Activated CD4-positive, alpha-beta T cell treated with anti-CD3 and anti-CD28 coated beads, Interleukin-2, amount 50 U/mL, for 24 hours (primary cell): Measurements from ENCODE around the gene FAM107A.
A peak's percentile ranks its signal among the peaks of the same experiment; 100 is the strongest.

Experiments
- DNase-seq, 2 donors: peaks; one replicate each; pipeline ENCODE4 v3.0.0-alpha.2; 2020; ENCODE audit warnings: low read depth in 1 of 2, low spot score in 1 of 2

FAM107A gene

GRCh38 chr3:58568572-58569286 lies 8.5 kb downstream of the FAM107A start:
- peak; percentile 58 to 63 for DNase-seq

GRCh38 chr3:58567251-58567515 lies 10.0 kb downstream of the FAM107A start:
- DNase-seq, result no peak

GRCh38 chr3:58566398-58567250 lies 10.6 kb downstream of the FAM107A start:
- DNase-seq, result no peak

GRCh38 chr3:58565621-58566397 lies 11.4 kb downstream of the FAM107A start:
- DNase-seq, result no peak

GRCh38 chr3:58564456-58565160 lies 12.6 kb downstream of the FAM107A start:
- DNase-seq, result no peak

GRCh38 chr3:58564054-58564453 lies 13.1 kb downstream of the FAM107A start:
- no peak for DNase-seq

- DNase-seq, result no peak
Observed at GRCh38 chr3:58563386-58564035, 13.7 kb downstream of the FAM107A start.

- DNase-seq, result no peak
Observed at GRCh38 chr3:58562498-58562897, 14.7 kb downstream of the FAM107A start.

- DNase-seq, result no peak
Observed at GRCh38 chr3:58560771-58561311, 16.4 kb downstream of the FAM107A start.

- DNase-seq, result no peak
Observed at GRCh38 chr3:58559586-58559985, 17.6 kb downstream of the FAM107A start.

GRCh38 chr3:58557491-58557890 lies 19.7 kb downstream of the FAM107A start:
- no peak for DNase-seq

- no peak for DNase-seq
Observed at GRCh38 chr3:58556761-58557221, 20.4 kb downstream of the FAM107A start.

- no peak for DNase-seq
Observed at GRCh38 chr3:58556001-58556400, 21.2 kb downstream of the FAM107A start.

- DNase-seq, result no peak
Observed at GRCh38 chr3:58555203-58555602, 22.0 kb downstream of the FAM107A start.

GRCh38 chr3:58553003-58553402 lies 24.2 kb downstream of the FAM107A start:
- DNase-seq, result no peak

GRCh38 chr3:58551636-58552180 lies 25.5 kb downstream of the FAM107A start:
- no peak for DNase-seq

GRCh38 chr3:58544541-58544940 lies 32.6 kb downstream of the FAM107A start:
- DNase-seq, result no peak

GRCh38 chr3:58540176-58540858 lies 36.9 kb downstream of the FAM107A start:
- no peak for DNase-seq

- DNase-seq, result no peak
Observed at GRCh38 chr3:58539626-58540025, 37.6 kb downstream of the FAM107A start.
